ENCODE data around the gene UBL3.
A peak's percentile ranks its signal among the peaks of the same experiment; 100 is the strongest.

Gene UBL3

DNA sequence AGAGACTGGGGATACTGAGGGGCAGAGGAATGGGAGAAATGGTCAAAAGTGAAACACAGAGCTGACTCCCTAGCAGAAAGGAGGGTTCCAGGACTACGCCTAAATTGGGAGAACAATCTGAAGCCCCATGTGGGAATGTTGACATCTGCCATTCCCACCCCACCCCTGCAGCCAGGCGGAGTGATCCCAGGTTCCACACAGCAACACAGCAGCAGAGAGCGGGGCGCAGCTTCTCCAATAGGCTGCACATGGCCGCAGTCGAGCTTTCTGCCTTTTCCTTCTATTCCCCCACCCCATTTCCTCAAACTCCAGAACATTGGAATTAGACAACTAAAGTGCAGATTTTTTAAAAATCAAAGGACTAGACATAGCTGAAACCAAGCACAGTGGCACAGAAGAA lies 104.7 kb downstream of the UBL3 start:
- no peak for TF ChIP-seq CTCF (conservative IDR thresholded peaks at IDR 0.05; ENCODE audit: low read depth, low read length)

GRCh38 chr13:29743201-29743786 lies 107.1 kb downstream of the UBL3 start:
- no peak for TF ChIP-seq CTCF (conservative IDR thresholded peaks at IDR 0.05; ENCODE audit: low read depth, low read length)
- H3K4me3 ChIP-seq (ENCODE audit: low read length), result no peak overlapping the region
- DNase-seq (ENCODE audit: low read depth), result no peak

More for the DNA sequence above, 104.7 kb downstream of the UBL3 start:
- no peak overlapping the region for H3K4me3 ChIP-seq (ENCODE audit: low read length)
- no peak for DNase-seq (ENCODE audit: low read depth)

DNA sequence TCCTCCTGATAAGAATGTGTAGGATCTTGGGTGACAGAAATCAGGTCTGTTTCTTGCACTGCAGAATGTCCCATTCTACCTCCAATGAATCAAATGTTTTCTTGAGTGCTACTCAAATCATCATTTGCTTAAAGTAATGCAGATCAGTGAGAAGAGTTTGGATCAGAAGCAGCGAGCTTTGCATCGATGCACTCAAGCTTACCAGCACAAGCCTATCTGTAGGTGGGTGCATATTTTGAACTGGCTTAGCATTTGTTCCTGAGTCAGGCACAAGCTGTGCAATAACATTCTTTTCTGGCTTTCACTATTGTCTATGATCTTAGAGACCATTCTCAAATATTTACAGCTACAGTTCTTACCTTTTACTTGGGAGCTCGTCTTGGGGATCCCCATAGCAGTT lies 109.5 kb downstream of the UBL3 start:
- no peak overlapping the region for H3K4me3 ChIP-seq (ENCODE audit: low read length)
- no peak for DNase-seq (ENCODE audit: low read depth)
- no peak for TF ChIP-seq CTCF (conservative IDR thresholded peaks at IDR 0.05; ENCODE audit: low read depth, low read length)

- no peak for DNase-seq (ENCODE audit: low read depth)
- TF ChIP-seq CTCF (conservative IDR thresholded peaks at IDR 0.05; ENCODE audit: low read depth, low read length), result no peak
- H3K4me3 ChIP-seq (ENCODE audit: low read length), result no peak overlapping the region
These were observed 113.4 kb downstream of the UBL3 start for GRCh38 chr13:29737061-29737460.

- no peak for DNase-seq (ENCODE audit: low read depth)
- no peak for TF ChIP-seq CTCF (conservative IDR thresholded peaks at IDR 0.05; ENCODE audit: low read depth, low read length)
- H3K4me3 ChIP-seq (ENCODE audit: low read length), result no peak overlapping the region
These were observed 117.2 kb downstream of the UBL3 start for GRCh38 chr13:29733147-29733611.

DNA sequence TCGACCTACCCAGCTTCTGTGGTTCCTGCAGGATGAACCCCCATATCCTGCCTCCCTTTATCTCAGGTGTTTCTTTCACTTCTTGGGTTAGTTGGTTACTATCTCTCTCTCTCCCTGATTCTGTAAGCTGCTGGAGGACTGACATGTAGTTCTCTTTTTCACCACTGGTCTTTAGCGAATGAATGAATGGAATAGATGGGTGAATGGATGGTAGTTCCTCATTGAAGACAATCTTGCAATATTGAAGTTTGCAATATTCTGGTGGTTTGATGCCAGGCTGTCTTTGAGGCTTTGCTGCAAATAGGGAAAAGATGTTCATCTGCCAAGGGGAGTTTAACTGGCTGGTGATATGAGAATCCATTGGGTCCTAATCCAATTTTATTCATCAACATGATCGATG lies 120.2 kb downstream of the UBL3 start:
- peak; percentile 0 for TF ChIP-seq CTCF (conservative IDR thresholded peaks at IDR 0.05; ENCODE audit: low read depth, low read length)
- no peak for DNase-seq (ENCODE audit: low read depth)
- H3K4me3 ChIP-seq (ENCODE audit: low read length), result no peak overlapping the region

GRCh38 chr13:29722415-29722814 lies 128.0 kb downstream of the UBL3 start:
- no peak for TF ChIP-seq CTCF (conservative IDR thresholded peaks at IDR 0.05; ENCODE audit: low read depth, low read length)
- H3K4me3 ChIP-seq (ENCODE audit: low read length), result no peak overlapping the region
- no peak for DNase-seq (ENCODE audit: low read depth)
